ENCODE results near the gene UBASH3B.

DNA sequence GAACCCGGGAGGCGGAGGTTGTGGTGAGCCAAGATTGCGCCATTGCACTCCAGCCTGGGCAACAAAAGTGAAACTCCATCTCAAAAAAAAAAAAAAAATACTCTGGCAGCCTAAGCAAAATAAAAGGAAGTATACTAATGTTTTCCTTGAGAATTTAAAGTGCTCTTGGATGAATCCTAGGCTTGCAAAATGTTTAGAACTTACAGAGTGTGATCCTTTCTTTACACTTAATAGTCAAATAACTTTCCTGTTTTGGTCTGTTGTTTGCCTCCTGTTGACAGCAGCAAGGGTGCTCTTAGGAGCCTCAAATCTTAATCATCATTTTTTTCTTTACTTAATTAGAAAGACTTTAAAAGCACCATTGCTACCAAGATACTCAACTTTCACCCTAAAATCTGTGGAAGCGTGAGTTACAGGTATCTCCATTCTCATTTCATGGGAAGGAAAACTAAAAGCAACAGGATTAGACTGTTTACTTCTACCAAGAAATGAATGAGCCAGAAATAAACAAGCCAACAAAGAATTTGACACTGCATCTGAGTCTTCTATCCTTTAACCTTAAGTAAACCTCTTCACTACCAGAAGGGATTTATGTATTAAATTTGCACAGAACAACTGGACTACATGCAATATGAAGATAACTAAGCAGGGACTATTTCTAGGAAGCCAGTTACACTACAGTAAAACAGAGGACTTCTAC, 144.0 kb downstream of the UBASH3B start:
- TF ChIP-seq BHLHE40 (IDR thresholded peaks at IDR 0.05; ENCODE audit: borderline replicate concordance) (no peak), SP1 (IDR thresholded peaks at IDR 0.05) (no peak), ZNF384 (IDR thresholded peaks at IDR 0.05) (no peak), FOXM1 (IDR thresholded peaks at IDR 0.05; ENCODE audit: borderline replicate concordance) (no peak), HDGF (IDR thresholded peaks at IDR 0.05; ENCODE audit: borderline replicate concordance) (no peak)

Measured in HEK293T (cell line).